HG03565 (cell line): ENCODE data around the gene TRIP10.
"Not testable (repeated sequence)": the region's sequence is repeated elsewhere in the genome, so short reads cannot be mapped to it uniquely, and the experiment has no call there.

Experiments used
- ATAC-seq: cut with Tn5 transposase; IDR thresholded peaks from one replicate; pipeline ENCODE4 v1.9.1; 2021; ENCODE audit warnings: mild to moderate bottlenecking, moderate library complexity; ENCODE audit not compliant: unreplicated experiment

TRIP10 gene

GRCh38 chr19:6740589-6741343 is 1.3 kb downstream of the TRIP10 start:
- ATAC-seq = no peak

- ATAC-seq = no peak
Measured at GRCh38 chr19:6743066-6743465, 3.6 kb downstream of the TRIP10 start.

- no peak for ATAC-seq
Measured at GRCh38 chr19:6743714-6744380, 4.4 kb downstream of the TRIP10 start.

DNA sequence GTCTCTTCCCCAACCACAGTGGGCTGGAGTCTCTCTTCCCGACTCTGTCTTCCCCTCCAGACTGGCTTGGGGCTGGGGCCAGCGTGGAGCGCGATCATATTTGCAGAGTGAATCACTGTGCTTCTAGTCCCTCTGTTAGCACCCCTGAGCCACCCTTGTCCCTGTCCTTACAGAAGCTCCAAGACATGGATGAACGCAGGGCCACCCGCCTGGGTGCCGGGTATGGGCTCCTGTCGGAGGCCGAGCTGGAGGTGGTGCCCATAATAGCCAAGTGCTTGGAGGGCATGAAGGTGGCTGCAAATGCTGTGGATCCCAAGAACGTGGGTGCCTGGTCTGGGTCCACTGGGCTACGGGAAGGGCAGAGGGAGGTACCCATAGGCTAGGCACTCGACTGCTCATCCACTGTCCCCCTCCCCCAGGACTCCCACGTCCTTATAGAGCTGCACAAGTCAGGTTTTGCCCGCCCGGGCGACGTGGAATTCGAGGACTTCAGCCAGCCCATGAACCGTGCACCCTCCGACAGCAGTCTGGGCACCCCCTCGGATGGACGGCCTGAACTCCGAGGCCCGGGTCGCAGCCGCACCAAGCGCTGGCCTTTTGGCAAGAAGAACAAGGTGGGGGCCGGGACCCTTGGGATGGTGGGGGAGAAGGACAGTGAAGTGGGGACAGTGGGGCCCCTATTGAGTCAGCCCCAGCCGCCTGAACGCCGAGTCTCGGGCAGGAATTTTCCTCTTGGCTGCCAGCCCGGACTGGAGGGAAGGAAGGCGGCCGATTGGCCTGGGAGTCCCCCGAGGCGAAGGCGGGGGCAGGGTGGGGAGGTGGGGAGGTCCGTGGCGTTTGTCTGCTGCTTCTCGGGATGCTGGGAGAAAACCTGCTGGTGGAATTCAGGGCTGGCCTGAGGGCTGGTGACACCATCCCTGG is 5.2 kb downstream of the TRIP10 start:
- ATAC-seq = no peak

- no peak for ATAC-seq
Measured at GRCh38 chr19:6745965-6746364, 6.5 kb downstream of the TRIP10 start.

GRCh38 chr19:6748543-6748942 is 9.1 kb downstream of the TRIP10 start:
- not testable (repeated sequence) for ATAC-seq

DNA sequence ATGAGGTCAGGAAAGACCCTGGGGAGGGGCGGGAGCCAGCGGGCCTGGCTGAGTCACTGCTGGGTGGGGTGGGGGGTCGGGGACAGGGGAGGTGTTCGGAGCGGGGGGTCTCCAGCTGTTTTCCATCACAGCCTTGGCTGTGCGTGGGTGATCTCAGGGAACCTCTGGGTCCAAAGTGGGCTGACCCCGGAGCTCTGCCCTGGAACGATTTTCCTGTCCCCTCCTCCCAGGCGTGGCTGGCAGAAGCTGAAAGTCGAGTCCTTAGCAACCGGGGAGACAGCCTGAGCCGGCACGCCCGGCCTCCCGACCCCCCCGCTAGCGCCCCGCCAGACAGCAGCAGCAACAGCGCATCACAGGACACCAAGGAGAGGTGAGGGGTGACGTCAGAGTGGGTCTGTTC is 10.6 kb downstream of the TRIP10 start:
- ATAC-seq = no peak

- no peak for ATAC-seq
Measured at GRCh38 chr19:6751189-6751588, 11.7 kb downstream of the TRIP10 start.

DNA sequence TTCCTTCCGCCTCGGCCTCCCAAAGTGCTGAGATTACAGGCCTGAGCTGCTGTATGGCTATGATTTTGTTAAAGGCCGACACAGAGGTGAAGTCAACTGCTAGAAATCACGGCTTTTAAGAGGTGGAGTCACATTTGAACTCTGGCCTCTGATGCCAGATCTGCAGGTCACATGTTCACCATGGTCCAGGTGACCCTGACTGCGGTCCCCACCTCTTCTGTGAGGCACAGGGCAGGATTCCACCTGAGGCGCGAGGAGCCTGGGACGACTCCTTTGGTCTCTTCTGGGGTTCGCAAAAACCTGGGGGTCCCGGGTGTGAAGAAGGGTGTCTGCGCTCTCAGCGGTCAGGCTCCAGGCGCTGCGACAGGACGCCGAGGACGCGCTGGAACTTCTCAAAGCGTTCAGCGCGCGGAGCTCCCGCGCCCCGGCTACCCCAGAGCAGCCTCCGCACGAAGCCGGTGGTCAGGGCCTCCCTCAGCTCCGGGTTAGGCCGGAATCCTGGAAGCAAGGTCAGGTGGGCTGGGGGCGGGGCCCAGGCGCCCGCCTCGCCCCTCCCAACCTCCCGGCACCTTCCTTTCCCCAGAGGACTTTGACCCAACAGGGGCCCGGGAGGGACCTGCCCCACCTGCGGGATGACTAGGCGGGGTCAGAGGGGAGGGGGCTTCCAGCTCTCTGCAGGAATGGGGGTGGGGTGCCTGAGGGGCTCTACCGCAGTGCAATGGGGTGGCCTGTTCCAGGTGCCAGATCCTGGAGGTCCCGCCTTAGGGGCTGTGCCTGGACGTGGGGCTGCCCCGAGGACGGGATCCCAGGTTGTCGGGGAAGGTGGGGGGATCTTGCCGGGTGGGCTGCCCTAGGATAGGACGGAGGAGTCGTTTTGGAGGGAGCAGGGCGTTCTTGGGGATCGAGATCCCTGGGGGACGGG is 13.0 kb downstream of the TRIP10 start:
- no peak for ATAC-seq

GRCh38 chr19:6753178-6754031 is 13.9 kb downstream of the TRIP10 start:
- ATAC-seq = peak; percentile 54

DNA sequence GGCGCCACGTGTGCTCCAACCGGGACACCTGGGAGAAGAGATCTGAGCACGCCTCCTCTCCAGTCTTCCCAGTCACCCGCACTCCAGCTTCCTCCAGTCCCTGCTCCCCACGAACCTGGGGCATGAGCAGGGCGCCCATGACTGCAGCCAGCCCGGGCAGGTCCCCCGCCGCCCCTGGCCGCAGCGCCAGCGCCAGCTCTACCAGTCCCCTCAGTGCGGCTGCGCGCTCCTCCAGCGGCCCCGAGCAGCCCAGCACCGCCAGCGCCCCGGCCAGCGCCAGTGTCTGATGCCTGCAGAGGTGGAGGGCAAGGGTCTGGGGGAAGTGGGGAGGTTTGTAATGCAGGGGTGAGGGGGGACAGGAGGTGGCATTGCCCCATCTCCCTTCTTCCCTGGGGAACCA is 14.7 kb downstream of the TRIP10 start:
- no peak for ATAC-seq

DNA sequence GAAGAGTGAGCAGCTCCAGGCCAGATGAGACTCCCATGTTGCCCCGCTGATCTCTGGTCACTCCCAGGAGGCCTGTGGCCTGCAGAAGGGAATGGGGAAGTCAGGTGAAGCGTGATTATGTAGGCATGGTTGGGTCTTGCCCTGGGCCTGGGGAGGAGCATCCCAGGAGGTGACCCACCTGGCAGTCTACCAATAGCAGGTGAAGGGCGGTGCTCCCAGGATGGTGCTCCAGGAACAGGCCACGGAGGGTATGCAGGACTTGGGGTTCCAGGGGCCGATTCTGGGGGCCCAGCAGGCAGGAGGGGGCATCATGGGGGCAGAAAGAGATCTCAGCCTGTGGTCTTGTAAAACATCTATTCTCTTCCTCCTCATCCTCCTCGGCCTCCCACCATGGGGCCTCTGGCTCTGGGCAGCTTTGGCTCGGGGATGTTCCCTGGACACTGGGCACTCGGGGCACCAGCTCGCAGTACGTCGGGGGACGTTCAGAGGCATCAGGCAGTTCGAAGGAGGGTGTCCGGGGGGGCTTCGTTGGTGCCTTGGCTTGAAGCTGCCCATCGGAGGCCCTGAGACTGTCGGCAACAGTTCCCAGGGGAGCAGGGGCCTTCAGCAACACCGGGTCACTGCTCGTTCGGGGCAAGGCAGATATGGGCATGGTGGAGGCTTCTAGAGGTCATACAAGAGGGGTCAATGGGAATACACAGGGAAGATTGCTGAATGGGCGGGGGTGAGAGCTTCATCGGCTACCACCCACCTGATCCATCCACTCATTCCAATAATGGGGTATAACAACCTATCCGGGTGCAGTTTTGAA is 15.4 kb downstream of the TRIP10 start:
- ATAC-seq = no peak

- no peak for ATAC-seq
Measured at GRCh38 chr19:6760606-6761005, 21.1 kb downstream of the TRIP10 start.

DNA sequence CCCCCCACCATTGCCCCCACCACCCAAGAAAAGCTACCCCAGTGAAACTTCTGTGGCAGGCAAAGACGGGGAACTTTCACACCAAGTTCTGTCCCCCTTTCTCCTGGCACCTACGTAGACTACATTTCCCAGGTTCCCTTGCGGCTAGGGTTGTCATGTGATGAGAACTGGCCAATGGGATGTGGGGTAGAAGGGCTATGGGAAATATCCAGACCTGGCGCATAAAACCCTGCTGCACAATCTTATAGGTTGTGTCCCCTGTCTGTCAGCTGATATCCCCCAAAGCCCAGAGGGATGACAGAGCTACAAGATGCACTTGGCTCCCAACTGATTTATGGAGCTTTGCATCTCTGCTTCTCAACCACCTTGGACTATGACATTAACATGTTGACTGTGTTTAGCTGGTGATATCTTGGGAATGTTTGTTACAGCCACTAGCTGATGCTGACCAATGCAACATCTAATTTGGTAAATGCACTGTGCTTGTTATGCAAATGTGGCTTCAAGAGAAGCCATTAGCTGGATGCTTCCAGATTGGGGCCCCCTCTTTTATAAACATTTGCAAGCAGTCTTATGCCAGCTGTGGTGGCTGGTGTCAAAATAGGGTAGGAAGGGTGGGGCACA is 21.7 kb downstream of the TRIP10 start:
- ATAC-seq = no peak

DNA sequence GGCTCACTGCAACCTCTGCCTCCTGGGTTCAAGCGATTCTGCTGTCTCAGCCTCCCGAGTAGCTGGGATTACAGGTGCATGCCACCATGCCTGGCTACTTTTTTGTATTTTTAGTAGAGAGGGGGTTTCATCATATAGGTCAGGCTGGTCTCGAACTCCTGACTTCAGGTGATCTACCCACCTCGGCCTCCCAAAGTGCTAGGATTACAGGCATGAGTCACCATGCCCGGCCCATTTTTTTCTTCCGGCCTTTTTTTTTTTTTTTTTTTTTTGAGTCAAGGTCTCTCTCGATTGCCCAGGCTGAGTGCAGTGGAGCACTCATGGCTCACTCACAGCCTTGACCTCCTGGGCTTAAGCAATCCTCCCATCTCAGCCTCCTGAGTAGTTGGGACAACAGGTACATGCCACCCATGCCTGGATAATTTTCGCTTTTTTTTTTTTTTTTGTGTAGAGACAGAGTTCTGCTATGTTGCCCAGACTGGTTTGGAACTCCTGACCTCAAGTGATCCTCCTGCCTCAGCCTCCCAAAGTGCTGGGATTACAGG is 22.8 kb downstream of the TRIP10 start:
- ATAC-seq = not testable (repeated sequence)

DNA sequence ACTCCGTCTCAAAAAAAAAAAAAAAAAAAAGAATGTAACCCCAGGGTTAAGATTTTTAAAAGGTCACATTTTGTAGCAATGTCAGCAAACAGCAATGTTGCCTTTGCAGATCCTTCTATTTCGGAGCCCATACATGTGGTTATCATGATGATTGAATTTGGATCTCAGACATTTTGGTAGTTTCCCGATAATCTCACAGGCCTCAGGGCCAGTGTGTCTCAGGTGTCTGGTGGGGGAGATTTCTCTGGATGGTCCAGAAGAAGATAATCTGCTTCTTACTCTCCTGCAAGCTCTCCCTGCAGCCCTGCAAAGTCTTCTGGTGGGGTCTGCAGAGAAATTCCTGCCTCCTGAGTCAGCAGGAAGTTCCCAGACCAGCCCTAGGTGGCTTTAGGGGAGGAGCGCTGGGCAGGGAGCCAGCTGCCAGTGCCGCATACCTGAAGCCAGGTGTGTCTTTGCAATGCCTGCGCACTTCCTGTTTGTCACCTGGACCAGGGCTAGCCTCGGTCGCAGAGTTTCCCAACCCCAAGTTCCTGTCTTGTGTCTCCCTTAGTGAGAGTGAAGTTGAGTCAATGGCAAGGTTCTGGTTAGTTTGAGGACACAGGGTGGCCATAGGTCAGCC is 26.4 kb downstream of the TRIP10 start:
- no peak for ATAC-seq

GRCh38 chr19:6766357-6767080 is 27.0 kb downstream of the TRIP10 start:
- ATAC-seq = peak; percentile 2
